HG02840 (cell line): ENCODE results near the gene PHTF2.

ENCODE experiments used
- ATAC-seq: cut with Tn5 transposase; IDR thresholded peaks from one replicate; pipeline ENCODE4 v1.9.1; 2021; ENCODE audit warnings: mild to moderate bottlenecking, moderate library complexity, moderate number of reproducible peaks; ENCODE audit not compliant: unreplicated experiment, low FRiP score

The PHTF2 gene

GRCh38 chr7:77917500-77918262, 119.1 kb downstream of the PHTF2 start:
- ATAC-seq = no peak

- ATAC-seq = no peak
These were observed 120.1 kb downstream of the PHTF2 start for GRCh38 chr7:77918676-77919075.

GRCh38 chr7:77923419-77923818, 124.8 kb downstream of the PHTF2 start:
- no peak for ATAC-seq

- ATAC-seq = no peak
These were observed 131.9 kb downstream of the PHTF2 start for GRCh38 chr7:77930496-77930895.

- ATAC-seq = no peak
These were observed 133.3 kb downstream of the PHTF2 start for GRCh38 chr7:77931841-77932240.

- no peak for ATAC-seq
These were observed 134.8 kb downstream of the PHTF2 start for GRCh38 chr7:77933394-77933793.

- ATAC-seq = no peak
These were observed 137.2 kb downstream of the PHTF2 start for GRCh38 chr7:77935652-77936348.

- no peak for ATAC-seq
These were observed 142.1 kb downstream of the PHTF2 start for GRCh38 chr7:77940647-77941046.

- no peak for ATAC-seq
These were observed 143.9 kb downstream of the PHTF2 start for GRCh38 chr7:77942431-77942830.

GRCh38 chr7:77944183-77945182, 145.9 kb downstream of the PHTF2 start:
- ATAC-seq = no peak

- ATAC-seq = no peak
These were observed 152.0 kb downstream of the PHTF2 start for GRCh38 chr7:77950548-77950947.

GRCh38 chr7:77954773-77955555, 156.4 kb downstream of the PHTF2 start:
- ATAC-seq = no peak

GRCh38 chr7:77958436-77958835, 159.9 kb downstream of the PHTF2 start:
- ATAC-seq = no peak

GRCh38 chr7:77959080-77959479, 160.5 kb downstream of the PHTF2 start:
- no peak for ATAC-seq

GRCh38 chr7:77960336-77960735, 161.8 kb downstream of the PHTF2 start:
- ATAC-seq = no peak

- ATAC-seq = no peak
These were observed 168.9 kb downstream of the PHTF2 start for GRCh38 chr7:77967429-77967828.

GRCh38 chr7:77971726-77972125, 173.2 kb downstream of the PHTF2 start:
- ATAC-seq = no peak

GRCh38 chr7:77975672-77976480, 177.3 kb downstream of the PHTF2 start:
- no peak for ATAC-seq

GRCh38 chr7:77979219-77979618, 180.6 kb downstream of the PHTF2 start:
- ATAC-seq = no peak
